HepG2 (cell line): Measurements from ENCODE around the gene PPP2R5D.

Experiments used
- NCOA5 ChIP-seq: sonication (generic); formaldehyde crosslinking; IDR thresholded peaks from 2 replicates; pipeline ENCODE4 v1.4.0; 2020; ENCODE audit warnings: missing genetic modification reagents
- NR2C2 ChIP-seq: sonication (generic); formaldehyde crosslinking; IDR thresholded peaks from 2 replicates; pipeline ENCODE4 v1.4.0; 2020; ENCODE audit warnings: missing genetic modification reagents, mild to moderate bottlenecking, moderate library complexity, borderline replicate concordance
- PHF8 ChIP-seq: sonication (generic); formaldehyde crosslinking; IDR thresholded peaks from 2 replicates; pipeline ENCODE4 v1.5.0; 2020; ENCODE audit warnings: missing genetic modification reagents
- RARA ChIP-seq: IDR thresholded peaks from 2 replicates; pipeline ENCODE4 v1.6.1; 2016; ENCODE audit warnings: missing genetic modification reagents, missing compliant biosample characterization

DNA sequence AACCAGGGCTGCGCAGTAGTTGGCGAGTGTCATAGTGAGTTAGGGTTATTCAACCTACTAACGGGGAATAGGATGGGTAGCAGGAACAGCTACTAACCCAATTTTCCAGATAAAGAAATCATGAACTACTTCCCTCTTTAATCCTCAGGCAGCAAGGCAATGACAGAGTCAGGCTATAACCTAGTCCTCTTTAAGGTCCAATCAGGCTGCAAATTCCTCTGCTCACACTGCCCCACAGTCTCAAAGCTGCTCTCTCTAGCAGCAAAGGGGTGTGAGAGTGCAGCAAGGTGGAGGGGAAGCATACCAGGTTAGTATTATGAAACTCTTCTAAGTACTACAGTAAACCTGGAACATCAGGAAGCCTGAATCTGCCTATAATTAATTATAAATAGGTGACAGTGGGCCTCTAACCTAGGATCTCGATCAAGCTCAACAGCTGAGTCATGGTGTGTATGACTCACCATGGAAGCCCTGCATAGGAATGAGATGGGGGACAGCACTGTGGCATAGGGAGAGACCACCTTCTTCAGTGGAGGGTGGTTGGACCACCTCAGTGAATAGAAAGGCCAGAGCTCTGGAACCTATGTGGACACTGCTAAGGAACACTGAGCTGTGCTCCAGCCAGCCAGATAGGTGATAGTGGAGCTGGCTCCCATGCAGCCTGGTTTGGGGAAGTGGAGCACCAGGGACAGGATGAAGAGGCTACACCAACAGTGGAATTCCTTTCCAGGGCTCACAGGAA is 13.3 kb upstream of the PPP2R5D start:
- TF ChIP-seq NCOA5 (CRISPR knock-in tag) (no peak), PHF8 (CRISPR knock-in tag) (no peak), RARA (CRISPR knock-in tag) (no peak), NR2C2 (no peak)
